Hepatocyte (in vitro differentiated cells): Measurements from ENCODE around the gene USP1. TPM values are rescaled to one million over a fixed set of nuclear protein-coding genes. Genes with fewer than 3 reads are reported as not detected.

Experiments
- DNase-seq: peaks from one replicate; pipeline ENCODE4 v3.0.0-alpha.2; 2016; ENCODE audit warnings: low spot score
- H2AFZ ChIP-seq: fragments of 200-600 bp; sonication (generic); 2 replicates; pipeline ENCODE4 v1.6.0; 2016; ENCODE audit warnings: antibody characterized with exemption, mild to moderate bottlenecking
- H3K27ac ChIP-seq: fragments of 200-600 bp; sonication (generic); 2 replicates; pipeline ENCODE4 v1.5.1; 2016; ENCODE audit warnings: mild to moderate bottlenecking
- H3K27me3 ChIP-seq: fragments of 200-600 bp; sonication (generic); 2 replicates; pipeline ENCODE4 v1.6.1; 2016
- H3K36me3 ChIP-seq: fragments of 200-600 bp; sonication (generic); replicated peaks from 2 replicates; pipeline ENCODE4 v1.5.1; 2016; ENCODE audit warnings: low read depth; ENCODE audit not compliant: insufficient read depth
- H3K4me1 ChIP-seq: fragments of 200-600 bp; sonication (generic); 2 replicates; pipeline ENCODE4 v1.5.1; 2016; ENCODE audit warnings: mild to moderate bottlenecking, moderate library complexity; ENCODE audit not compliant: insufficient read depth
- H3K4me2 ChIP-seq: fragments of 200-600 bp; sonication (generic); 2 replicates; pipeline ENCODE4 v1.6.0; 2016
- H3K4me3 ChIP-seq: fragments of 200-600 bp; sonication (generic); 2 replicates; pipeline ENCODE4 v1.5.1; 2016; ENCODE audit warnings: mild to moderate bottlenecking
- H3K79me2 ChIP-seq: fragments of 200-600 bp; sonication (generic); 2 replicates; pipeline ENCODE4 v1.6.0; 2017; ENCODE audit warnings: mild to moderate bottlenecking
- H3K9me2 ChIP-seq: fragments of 200-600 bp; sonication (generic); replicated peaks from 2 replicates; pipeline ENCODE4 v1.6.0; 2017; ENCODE audit warnings: mild to moderate bottlenecking; ENCODE audit not compliant: insufficient read depth
- H3K9me3 ChIP-seq: fragments of 200-600 bp; sonication (generic); 2 replicates; pipeline ENCODE4 v1.5.1; 2016; ENCODE audit warnings: low read depth, mild to moderate bottlenecking
- H4K20me1 ChIP-seq: fragments of 200-600 bp; sonication (generic); 2 replicates; pipeline ENCODE4 v1.6.0; 2016; ENCODE audit warnings: mild to moderate bottlenecking; ENCODE audit not compliant: insufficient read depth, poor library complexity, severe bottlenecking
- EZH2 ChIP-seq: fragments of 200-600 bp; sonication (generic); IDR thresholded peaks from 2 replicates; pipeline ENCODE4 v1.6.1; 2016; ENCODE audit warnings: antibody characterized with exemption, mild to moderate bottlenecking, borderline replicate concordance
- EZH2phosphoT487 ChIP-seq: fragments of 200-600 bp; sonication (generic); IDR thresholded peaks from one replicate; pipeline ENCODE4 v1.6.1; 2018; ENCODE audit warnings: antibody characterized with exemption, mild to moderate bottlenecking, low read depth, moderate library complexity; ENCODE audit not compliant: unreplicated experiment, severe bottlenecking
- WGBS: methylation state at CpG from one replicate; pipeline ENCODE4 v1.1.6; 2016; ENCODE audit warnings: low lambda C conversion rate; ENCODE audit errors: missing lambda C conversion rate; 5-methylcytosine and 5-hydroxymethylcytosine counted together
- polyA plus RNA-seq: library from polyadenylated mRNA; unstranded; fragments of >200 nt; fragmentation: Nextera tagmentation; extraction: Ambion mirVana; gene quantifications from 2 replicates; pipeline ENCODE4 v1.2.1, GENCODE V29; 2016
- total RNA-seq: library from RNA; depleted of rRNA; stranded (reverse); fragments of >200 nt; gene quantifications from 2 replicates; pipeline ENCODE4 v1.2.3, GENCODE V29; 2014
- TF ChIP-seq, protein P1 (sequence below): fragments of 200-600 bp; sonication (generic); IDR thresholded peaks from 2 replicates; pipeline ENCODE4 v1.5.1; 2016; ENCODE audit warnings: antibody characterized with exemption, mild to moderate bottlenecking; ENCODE audit not compliant: poor library complexity

Gene USP1
- total and polyA plus RNA-seq, 2 experiments from 2014 or later, result 11.6 to 28.5 TPM

DNA sequence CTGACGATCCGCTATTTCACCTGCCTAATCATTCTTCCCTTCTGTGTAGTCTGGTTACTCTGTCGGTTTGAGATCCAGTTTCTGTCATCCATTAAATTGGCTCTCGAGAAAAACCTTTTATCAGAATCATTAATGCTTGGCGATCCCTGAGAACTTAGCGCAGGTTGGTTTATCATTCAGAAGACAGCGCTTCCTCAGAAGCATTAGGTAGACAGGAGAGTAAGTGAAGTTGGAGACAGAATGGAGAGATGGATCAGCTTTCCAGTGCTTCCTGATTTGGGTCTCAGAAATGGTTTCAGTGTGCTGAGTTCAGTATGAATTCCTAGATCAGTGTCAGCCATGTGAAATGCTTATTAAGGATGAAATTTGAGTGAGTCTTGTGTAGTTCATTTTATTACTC is 1.3 kb downstream of the USP1 start:
- 2% methylated on average over 7 of the region's 7 CpGs for WGBS

DNA sequence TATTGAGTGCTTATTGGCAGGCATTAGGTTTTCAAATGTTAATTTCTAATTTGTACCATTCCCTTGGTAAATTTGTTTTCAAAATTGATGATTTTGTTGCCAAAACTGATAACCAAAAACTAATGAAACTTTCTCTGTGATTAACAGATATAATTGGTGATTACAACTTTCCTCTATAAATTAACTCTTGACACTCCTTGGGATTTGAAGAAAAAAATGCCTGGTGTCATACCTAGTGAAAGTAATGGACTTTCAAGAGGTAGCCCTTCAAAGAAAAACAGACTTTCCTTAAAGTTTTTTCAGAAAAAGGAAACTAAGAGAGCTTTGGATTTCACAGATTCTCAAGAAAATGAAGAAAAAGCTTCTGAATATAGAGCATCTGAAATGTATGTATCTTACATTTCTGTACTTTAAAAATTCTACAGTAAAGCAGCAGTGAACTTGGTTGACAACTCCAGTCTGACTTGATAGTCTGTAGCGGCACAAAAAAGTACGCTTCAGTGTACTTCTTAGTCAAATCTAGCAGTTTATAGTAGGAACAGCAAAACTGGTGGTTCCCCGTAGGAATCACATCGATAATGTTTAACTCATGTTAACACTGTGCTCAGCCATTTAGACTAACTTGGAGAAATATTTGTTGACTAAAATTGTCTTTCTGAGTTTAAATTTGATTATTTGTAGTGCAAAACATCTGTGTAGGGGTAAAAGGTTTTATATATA is 3.0 kb downstream of the USP1 start:
- peak; percentile 27 for DNase-seq
- Histone ChIP-seq H3K79me2 (peaks cover 57% of the 10 kb centered on the region), H3K27me3 (no peaks in the 10 kb centered on the region), H3K27ac (no peak overlapping the region), H4K20me1 (peaks cover 25% of the 10 kb centered on the region), H2AFZ (no peak overlapping the region), H3K9me3 (no peaks in the 10 kb centered on the region), H3K4me1 (peaks cover 17% of the 10 kb centered on the region), H3K9me2 (no peaks in the 10 kb centered on the region), H3K36me3 (no peaks in the 10 kb centered on the region), H3K4me3 (no peak overlapping the region), H3K4me2 (peak overlapping the region; percentile 88)
- TF ChIP-seq, protein P1, sequence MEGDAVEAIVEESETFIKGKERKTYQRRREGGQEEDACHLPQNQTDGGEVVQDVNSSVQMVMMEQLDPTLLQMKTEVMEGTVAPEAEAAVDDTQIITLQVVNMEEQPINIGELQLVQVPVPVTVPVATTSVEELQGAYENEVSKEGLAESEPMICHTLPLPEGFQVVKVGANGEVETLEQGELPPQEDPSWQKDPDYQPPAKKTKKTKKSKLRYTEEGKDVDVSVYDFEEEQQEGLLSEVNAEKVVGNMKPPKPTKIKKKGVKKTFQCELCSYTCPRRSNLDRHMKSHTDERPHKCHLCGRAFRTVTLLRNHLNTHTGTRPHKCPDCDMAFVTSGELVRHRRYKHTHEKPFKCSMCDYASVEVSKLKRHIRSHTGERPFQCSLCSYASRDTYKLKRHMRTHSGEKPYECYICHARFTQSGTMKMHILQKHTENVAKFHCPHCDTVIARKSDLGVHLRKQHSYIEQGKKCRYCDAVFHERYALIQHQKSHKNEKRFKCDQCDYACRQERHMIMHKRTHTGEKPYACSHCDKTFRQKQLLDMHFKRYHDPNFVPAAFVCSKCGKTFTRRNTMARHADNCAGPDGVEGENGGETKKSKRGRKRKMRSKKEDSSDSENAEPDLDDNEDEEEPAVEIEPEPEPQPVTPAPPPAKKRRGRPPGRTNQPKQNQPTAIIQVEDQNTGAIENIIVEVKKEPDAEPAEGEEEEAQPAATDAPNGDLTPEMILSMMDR, result peak; percentile 8
- no peak for TF ChIP-seq EZH2
- WGBS, result 65% methylated on average over 4 of the region's 4 CpGs

More for the DNA sequence above, 1.3 kb downstream of the USP1 start:
- H3K9me2 ChIP-seq, result no peaks in the 10 kb centered on the region
- H3K4me1 ChIP-seq, result peaks cover 17% of the 10 kb centered on the region
- peaks cover 25% of the 10 kb centered on the region for H4K20me1 ChIP-seq
- H3K27ac ChIP-seq, result peak overlapping the region; percentile 98
- TF ChIP-seq EZH2, result no peak
- no peak for TF ChIP-seq EZH2phosphoT487
- TF ChIP-seq, protein P1, result no peak
- H3K4me2 ChIP-seq, result peak overlapping the region; percentile 88
- H3K36me3 ChIP-seq, result no peaks in the 10 kb centered on the region
- no peak for DNase-seq
- no peaks in the 10 kb centered on the region for H3K27me3 ChIP-seq
- peak overlapping the region; percentile 82 for H3K4me3 ChIP-seq
- H2AFZ ChIP-seq, result peak overlapping the region; percentile 57
- no peaks in the 10 kb centered on the region for H3K9me3 ChIP-seq
- peaks cover 54% of the 10 kb centered on the region for H3K79me2 ChIP-seq

GRCh38 chr1:62444701-62445100 is 7.9 kb downstream of the USP1 start:
- Histone ChIP-seq H3K27ac (no peak overlapping the region), H4K20me1 (peaks cover 7% of the 10 kb centered on the region), H3K4me3 (no peak overlapping the region), H3K79me2 (peaks cover 42% of the 10 kb centered on the region), H3K27me3 (no peaks in the 10 kb centered on the region), H3K9me3 (no peaks in the 10 kb centered on the region), H2AFZ (no peak overlapping the region), H3K36me3 (no peaks in the 10 kb centered on the region), H3K4me2 (no peak overlapping the region), H3K4me1 (peaks cover 5% of the 10 kb centered on the region), H3K9me2 (no peaks in the 10 kb centered on the region)
- TF ChIP-seq, protein P1, result no peak
- TF ChIP-seq EZH2 (no peak), EZH2phosphoT487 (no peak)
- DNase-seq, result no peak
- WGBS, result 100% methylated on average over 1 of the region's 1 CpG
